ENCODE data around the gene OCRL. TPM values are rescaled to one million over a fixed set of nuclear protein-coding genes. Genes with fewer than 3 reads are reported as not detected.

The OCRL gene
- total RNA-seq, 1 donor, result 18.1 TPM

- no peaks in the 10 kb centered on the region for H4K20me1 ChIP-seq (ENCODE audit: insufficient read depth, low read length)
- peaks cover 9% of the 10 kb centered on the region for H3K4me1 ChIP-seq (ENCODE audit: insufficient read depth, low read length)
- TF ChIP-seq, protein P1, sequence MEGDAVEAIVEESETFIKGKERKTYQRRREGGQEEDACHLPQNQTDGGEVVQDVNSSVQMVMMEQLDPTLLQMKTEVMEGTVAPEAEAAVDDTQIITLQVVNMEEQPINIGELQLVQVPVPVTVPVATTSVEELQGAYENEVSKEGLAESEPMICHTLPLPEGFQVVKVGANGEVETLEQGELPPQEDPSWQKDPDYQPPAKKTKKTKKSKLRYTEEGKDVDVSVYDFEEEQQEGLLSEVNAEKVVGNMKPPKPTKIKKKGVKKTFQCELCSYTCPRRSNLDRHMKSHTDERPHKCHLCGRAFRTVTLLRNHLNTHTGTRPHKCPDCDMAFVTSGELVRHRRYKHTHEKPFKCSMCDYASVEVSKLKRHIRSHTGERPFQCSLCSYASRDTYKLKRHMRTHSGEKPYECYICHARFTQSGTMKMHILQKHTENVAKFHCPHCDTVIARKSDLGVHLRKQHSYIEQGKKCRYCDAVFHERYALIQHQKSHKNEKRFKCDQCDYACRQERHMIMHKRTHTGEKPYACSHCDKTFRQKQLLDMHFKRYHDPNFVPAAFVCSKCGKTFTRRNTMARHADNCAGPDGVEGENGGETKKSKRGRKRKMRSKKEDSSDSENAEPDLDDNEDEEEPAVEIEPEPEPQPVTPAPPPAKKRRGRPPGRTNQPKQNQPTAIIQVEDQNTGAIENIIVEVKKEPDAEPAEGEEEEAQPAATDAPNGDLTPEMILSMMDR (IDR thresholded peaks at IDR 0.05; ENCODE audit: extremely low read depth, low read depth, low read length), result no peak
- H3K4me3 ChIP-seq (ENCODE audit: insufficient read depth, low read length), result no peak overlapping the region
- H3K9me3 ChIP-seq (ENCODE audit: low read depth, low read length), result no peaks in the 10 kb centered on the region
- no peak overlapping the region for H3K4me2 ChIP-seq (ENCODE audit: insufficient read depth, low read length)
- H3K27ac ChIP-seq (ENCODE audit: low read depth, low read length), result no peak overlapping the region
- no peak for DNase-seq (ENCODE audit: insufficient read length, low spot score, missing footprints)
- no peaks in the 10 kb centered on the region for H3K27me3 ChIP-seq (ENCODE audit: insufficient read depth, low read length)
- H3K36me3 ChIP-seq (ENCODE audit: insufficient read depth, low read length), result no peaks in the 10 kb centered on the region
- H3K79me2 ChIP-seq (ENCODE audit: insufficient read depth, low read length), result no peaks in the 10 kb centered on the region
- no peak overlapping the region for H2AFZ ChIP-seq (ENCODE audit: low read length)
Observed at GRCh38 chrX:129638917-129639316, 98.9 kb downstream of the OCRL start.

DNA sequence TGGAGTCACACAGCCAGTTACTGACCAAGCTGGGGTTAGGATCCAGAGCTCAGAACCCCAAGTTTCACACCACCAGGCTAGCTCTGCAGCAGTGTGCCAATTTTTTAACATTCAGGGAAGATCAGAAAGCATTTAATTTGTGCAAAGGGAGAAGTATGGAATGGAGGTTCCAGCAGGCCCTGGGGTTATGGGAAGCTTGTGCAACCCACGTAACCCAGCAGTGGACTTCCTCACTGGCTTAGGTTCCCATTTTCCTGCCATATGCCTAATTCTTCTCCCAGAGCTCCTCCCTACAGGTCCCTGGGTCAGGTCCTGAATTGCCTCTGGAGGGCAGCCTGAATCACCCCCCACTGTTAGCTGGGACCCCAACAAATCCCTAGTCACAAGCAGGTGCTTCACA is 100.7 kb downstream of the OCRL start:
- no peak overlapping the region for H3K4me3 ChIP-seq (ENCODE audit: insufficient read depth, low read length)
- no peaks in the 10 kb centered on the region for H3K79me2 ChIP-seq (ENCODE audit: insufficient read depth, low read length)
- peaks cover 9% of the 10 kb centered on the region for H3K4me1 ChIP-seq (ENCODE audit: insufficient read depth, low read length)
- H3K27me3 ChIP-seq (ENCODE audit: insufficient read depth, low read length), result no peaks in the 10 kb centered on the region
- TF ChIP-seq, protein P1 (IDR thresholded peaks at IDR 0.05; ENCODE audit: extremely low read depth, low read depth, low read length), result no peak
- no peaks in the 10 kb centered on the region for H4K20me1 ChIP-seq (ENCODE audit: insufficient read depth, low read length)
- DNase-seq (ENCODE audit: insufficient read length, low spot score, missing footprints), result no peak
- no peak overlapping the region for H3K4me2 ChIP-seq (ENCODE audit: insufficient read depth, low read length)
- H2AFZ ChIP-seq (ENCODE audit: low read length), result no peak overlapping the region
- no peaks in the 10 kb centered on the region for H3K9me3 ChIP-seq (ENCODE audit: low read depth, low read length)
- H3K36me3 ChIP-seq (ENCODE audit: insufficient read depth, low read length), result no peaks in the 10 kb centered on the region
- H3K27ac ChIP-seq (ENCODE audit: low read depth, low read length), result no peak overlapping the region

DNA sequence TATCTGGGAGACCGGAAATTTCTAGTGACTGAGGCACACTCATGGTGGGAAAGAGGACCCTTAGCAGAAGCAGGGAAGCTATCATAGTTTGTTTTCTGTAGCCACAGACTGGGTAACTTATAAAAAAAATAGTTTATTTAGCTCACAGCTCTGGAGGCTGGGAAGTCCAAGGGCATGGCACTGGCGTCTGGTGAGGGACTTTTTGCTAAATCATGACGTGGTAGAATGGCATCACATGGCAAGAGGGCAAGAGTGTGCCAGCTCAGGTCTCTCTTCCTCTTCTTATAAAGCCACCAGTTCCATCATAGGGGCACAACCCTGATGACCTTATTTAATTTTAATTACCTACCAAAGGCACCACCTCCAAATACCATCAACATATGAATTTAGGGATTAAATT is 101.4 kb downstream of the OCRL start:
- Histone ChIP-seq H3K4me2 (ENCODE audit: insufficient read depth, low read length) (no peak overlapping the region), H4K20me1 (ENCODE audit: insufficient read depth, low read length) (no peaks in the 10 kb centered on the region), H3K79me2 (ENCODE audit: insufficient read depth, low read length) (no peaks in the 10 kb centered on the region), H3K27ac (ENCODE audit: low read depth, low read length) (no peak overlapping the region), H2AFZ (ENCODE audit: low read length) (no peak overlapping the region), H3K4me3 (ENCODE audit: insufficient read depth, low read length) (no peak overlapping the region), H3K9me3 (ENCODE audit: low read depth, low read length) (no peaks in the 10 kb centered on the region), H3K27me3 (ENCODE audit: insufficient read depth, low read length) (no peaks in the 10 kb centered on the region), H3K36me3 (ENCODE audit: insufficient read depth, low read length) (no peaks in the 10 kb centered on the region), H3K4me1 (ENCODE audit: insufficient read depth, low read length) (peaks cover 9% of the 10 kb centered on the region)
- TF ChIP-seq, protein P1 (IDR thresholded peaks at IDR 0.05; ENCODE audit: extremely low read depth, low read depth, low read length), result no peak
- no peak for DNase-seq (ENCODE audit: insufficient read length, low spot score, missing footprints)

GRCh38 chrX:129641941-129642340 is 101.9 kb downstream of the OCRL start:
- no peaks in the 10 kb centered on the region for H3K27me3 ChIP-seq (ENCODE audit: insufficient read depth, low read length)
- H3K4me2 ChIP-seq (ENCODE audit: insufficient read depth, low read length), result no peak overlapping the region
- no peak for DNase-seq (ENCODE audit: insufficient read length, low spot score, missing footprints)
- TF ChIP-seq, protein P1 (IDR thresholded peaks at IDR 0.05; ENCODE audit: extremely low read depth, low read depth, low read length), result no peak
- H3K9me3 ChIP-seq (ENCODE audit: low read depth, low read length), result no peaks in the 10 kb centered on the region
- H3K4me3 ChIP-seq (ENCODE audit: insufficient read depth, low read length), result no peak overlapping the region
- H2AFZ ChIP-seq (ENCODE audit: low read length), result no peak overlapping the region
- H3K79me2 ChIP-seq (ENCODE audit: insufficient read depth, low read length), result no peaks in the 10 kb centered on the region
- H3K36me3 ChIP-seq (ENCODE audit: insufficient read depth, low read length), result no peaks in the 10 kb centered on the region
- H3K27ac ChIP-seq (ENCODE audit: low read depth, low read length), result no peak overlapping the region
- H3K4me1 ChIP-seq (ENCODE audit: insufficient read depth, low read length), result peaks cover 9% of the 10 kb centered on the region
- no peaks in the 10 kb centered on the region for H4K20me1 ChIP-seq (ENCODE audit: insufficient read depth, low read length)

Small RNA genes lying within 50 kb of the gene (small RNA-seq; reads per million reads assigned to genes)
- not detected for gene RF01169

Other genes starting within 250 kb of the OCRL start
- 44.8 and 58.6 TPM in 2 replicates for gene SMARCA1, start 16.8 kb upstream of the OCRL start, total RNA-seq
- 0.29 and 0.72 TPM in 2 replicates for gene APLN, start 114.7 kb downstream of the OCRL start, total RNA-seq
- gene XPNPEP2, start 198.7 kb downstream of the OCRL start, total RNA-seq, result not detected in 2 replicates
- not detected in 2 replicates for gene SASH3, start 239.7 kb downstream of the OCRL start, total RNA-seq